ENCODE data around the gene ANKRD29. TPM values are rescaled to one million over a fixed set of nuclear protein-coding genes. Genes with fewer than 3 reads are reported as not detected.

ANKRD29 gene
- polyA plus RNA-seq, 1 of the 3 experiments (the other 2 are of a cell fraction), result 8.2 TPM

- no peak overlapping the region for H3K4me2 ChIP-seq
- TF ChIP-seq RCOR1 (IDR thresholded peaks at IDR 0.05; ENCODE audit: low read length) (no peak), YY1 (IDR thresholded peaks at IDR 0.05; ENCODE audit: low read depth) (no peak)
- no peaks in the 10 kb centered on the region for H3K27me3 ChIP-seq (ENCODE audit: insufficient read depth)
- WGBS (ENCODE audit: low lambda C conversion rate), result 95% methylated on average over 5 of the region's 5 CpGs
- H3K36me3 ChIP-seq (replicated peaks in 1 of 2; ENCODE audit: control insufficient read depth in 1 of 2, insufficient read depth in 2 of 2, low read length in 1 of 2), result peaks cover 14 to 17% of the 10 kb centered on the region in 2 experiments
- no peaks in the 10 kb centered on the region for H3F3A ChIP-seq (replicated peaks; ENCODE audit: insufficient read depth)
- no peak overlapping the region for H3K27ac ChIP-seq (ENCODE audit: low read depth in 2 of 2, low read length in 1 of 2)
- no peak overlapping the region for H3K4me3 ChIP-seq (ENCODE audit: low read depth in 2 of 2, low read length in 1 of 2)
- H2AFZ ChIP-seq (ENCODE audit: low read depth), result no peak overlapping the region
- H3K79me2 ChIP-seq (ENCODE audit: insufficient read depth), result peaks cover 21% of the 10 kb centered on the region; the same call in 1 of the 2 replicates
- no peak overlapping the region for H3K9ac ChIP-seq
- no peaks in the 10 kb centered on the region for H3K9me2 ChIP-seq
- no peaks in the 10 kb centered on the region for H3K9me3 ChIP-seq
- H4K20me1 ChIP-seq (ENCODE audit: insufficient read depth), result no peaks in the 10 kb centered on the region
- ChIA-PET POLR2A (no interaction called here), CTCF (interaction anchor here (1.3 kb wide), 2 partner anchors 13 to 16 kb away, joined by 3 to 4 read pairs; partner anchors contain the start of gene NPC1)
- peaks cover 0 to 12% of the 10 kb centered on the region in 2 experiments; a peak in 3 of 4 replicates for H3K4me1 ChIP-seq (ENCODE audit: control insufficient read depth in 1 of 2, insufficient read depth in 2 of 2, low read depth in 1 of 2, low read length in 1 of 2)
- no peak for DNase-seq
Measured at GRCh38 chr18:23572570-23572969, 90.1 kb downstream of the ANKRD29 start.

DNA sequence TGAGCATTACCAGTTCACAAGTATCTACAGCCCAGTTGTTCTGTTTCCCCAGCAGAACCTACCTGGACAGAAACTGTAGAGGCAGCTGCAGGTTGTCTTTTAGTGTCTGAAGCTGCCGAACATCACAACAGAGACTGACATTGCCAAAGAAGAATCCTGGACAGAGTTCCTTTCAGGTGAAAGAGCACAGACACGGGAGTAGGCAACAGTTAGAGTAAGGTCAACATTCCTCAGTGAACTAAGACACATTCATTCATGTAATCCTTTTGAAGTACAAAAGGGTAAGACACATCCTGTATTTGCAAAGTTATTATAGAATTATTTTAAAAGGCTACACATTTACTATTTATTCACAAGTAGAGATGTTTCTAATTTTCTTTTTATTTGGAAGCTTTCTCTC, 90.7 kb downstream of the ANKRD29 start:
- ChIA-PET POLR2A (no interaction called here), CTCF (interaction anchor here (0.8 to 1.3 kb wide), 4 partner anchors 14 to 56 kb away, joined by 3 to 4 read pairs (median 4); partner anchors contain the start of gene NPC1)
- Histone ChIP-seq H3F3A (replicated peaks; ENCODE audit: insufficient read depth) (no peaks in the 10 kb centered on the region), H3K27me3 (ENCODE audit: insufficient read depth) (no peaks in the 10 kb centered on the region), H3K4me1 (ENCODE audit: control insufficient read depth in 1 of 2, insufficient read depth in 2 of 2, low read depth in 1 of 2, low read length in 1 of 2) (peaks cover 0 to 12% of the 10 kb centered on the region in 2 experiments; a peak in 3 of 4 replicates), H3K36me3 (replicated peaks in 1 of 2; ENCODE audit: control insufficient read depth in 1 of 2, insufficient read depth in 2 of 2, low read length in 1 of 2) (peaks cover 20 to 22% of the 10 kb centered on the region in 2 experiments), H3K9ac (no peak overlapping the region), H4K20me1 (ENCODE audit: insufficient read depth) (no peaks in the 10 kb centered on the region), H3K4me3 (ENCODE audit: low read depth in 2 of 2, low read length in 1 of 2) (no peak overlapping the region), H3K9me2 (no peaks in the 10 kb centered on the region), H3K79me2 (ENCODE audit: insufficient read depth) (peaks cover 21% of the 10 kb centered on the region; the same call in 1 of the 2 replicates), H3K9me3 (no peaks in the 10 kb centered on the region), H3K4me2 (no peak overlapping the region), H3K27ac (ENCODE audit: low read depth in 2 of 2, low read length in 1 of 2) (no peak overlapping the region), H2AFZ (ENCODE audit: low read depth) (no peak overlapping the region)
- TF ChIP-seq GABPA (IDR thresholded peaks at IDR 0.05; ENCODE audit: low read depth) (no peak), ELF1 (IDR thresholded peaks at IDR 0.05) (no peak), MXI1 (IDR thresholded peaks at IDR 0.05; ENCODE audit: low read depth, low read length) (no peak), EZH2phosphoT487 (IDR thresholded peaks at IDR 0.05; ENCODE audit: borderline replicate concordance, low read depth) (no peak), RCOR1 (IDR thresholded peaks at IDR 0.05; ENCODE audit: low read length) (no peak), USF1 (IDR thresholded peaks at IDR 0.05; ENCODE audit: borderline replicate concordance, low read depth) (no peak), TAF1 (IDR thresholded peaks at IDR 0.05; ENCODE audit: borderline replicate concordance, low read depth, low read length) (no peak), FOSL2 (IDR thresholded peaks at IDR 0.05; ENCODE audit: borderline replicate concordance, low read depth) (no peak)
- TF ChIP-seq, protein P1, sequence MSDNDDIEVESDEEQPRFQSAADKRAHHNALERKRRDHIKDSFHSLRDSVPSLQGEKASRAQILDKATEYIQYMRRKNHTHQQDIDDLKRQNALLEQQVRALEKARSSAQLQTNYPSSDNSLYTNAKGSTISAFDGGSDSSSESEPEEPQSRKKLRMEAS (IDR thresholded peaks at IDR 0.05; ENCODE audit: low read depth), result no peak
- WGBS (ENCODE audit: low lambda C conversion rate), result 93% methylated on average over 2 of the region's 2 CpGs
- DNase-seq, result no peak

Data from SK-N-SH (cell line).